ENCODE data around the gene CBARP. TPM values are rescaled to one million over a fixed set of nuclear protein-coding genes. Genes with fewer than 3 reads are reported as not detected.

Gene CBARP
- total and polyA plus RNA-seq, 2 of the 13 experiments (the other 11 are each of a cell fraction or from before 2014, with no cell fraction given), result 1.2 to 1.4 TPM

GRCh38 chr19:1284293-1284978, 46.6 kb upstream of the CBARP start (continued):
- TF ChIP-seq, protein P1, sequence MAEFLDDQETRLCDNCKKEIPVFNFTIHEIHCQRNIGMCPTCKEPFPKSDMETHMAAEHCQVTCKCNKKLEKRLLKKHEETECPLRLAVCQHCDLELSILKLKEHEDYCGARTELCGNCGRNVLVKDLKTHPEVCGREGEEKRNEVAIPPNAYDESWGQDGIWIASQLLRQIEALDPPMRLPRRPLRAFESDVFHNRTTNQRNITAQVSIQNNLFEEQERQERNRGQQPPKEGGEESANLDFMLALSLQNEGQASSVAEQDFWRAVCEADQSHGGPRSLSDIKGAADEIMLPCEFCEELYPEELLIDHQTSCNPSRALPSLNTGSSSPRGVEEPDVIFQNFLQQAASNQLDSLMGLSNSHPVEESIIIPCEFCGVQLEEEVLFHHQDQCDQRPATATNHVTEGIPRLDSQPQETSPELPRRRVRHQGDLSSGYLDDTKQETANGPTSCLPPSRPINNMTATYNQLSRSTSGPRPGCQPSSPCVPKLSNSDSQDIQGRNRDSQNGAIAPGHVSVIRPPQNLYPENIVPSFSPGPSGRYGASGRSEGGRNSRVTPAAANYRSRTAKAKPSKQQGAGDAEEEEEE (CRISPR knock-in tag; IDR thresholded peaks at IDR 0.05; ENCODE audit: borderline replicate concordance), result no peak
- TF ChIP-seq HMG20B (CRISPR knock-in tag; conservative IDR thresholded peaks at IDR 0.05) (no peak), SUZ12 (IDR thresholded peaks at IDR 0.05; ENCODE audit: low read depth, low read length) (no peak), TBX2 (CRISPR knock-in tag; IDR thresholded peaks at IDR 0.05; ENCODE audit: borderline replicate concordance) (no peak), KMT2B (CRISPR knock-in tag; IDR thresholded peaks at IDR 0.05) (no peak), BRF2 (CRISPR knock-in tag; IDR thresholded peaks at IDR 0.05) (no peak), TCF7L2 (IDR thresholded peaks at IDR 0.05; ENCODE audit: low read depth, low read length) (no peak), REL (CRISPR knock-in tag; conservative IDR thresholded peaks at IDR 0.05) (0 out of 2 replicates have a peak, but pooled peaks have one; percentile 27), NONO (IDR thresholded peaks at IDR 0.05) (no peak), NONO (CRISPR knock-in tag; conservative IDR thresholded peaks at IDR 0.05) (0 out of 2 replicates have a peak, but pooled peaks have one; percentile 14), PAX8 (CRISPR knock-in tag; IDR thresholded peaks at IDR 0.05; ENCODE audit: borderline replicate concordance) (no peak), ZBTB20 (CRISPR knock-in tag; IDR thresholded peaks at IDR 0.05; ENCODE audit: borderline replicate concordance, low read depth) (no peak), CHD4 (IDR thresholded peaks at IDR 0.05; ENCODE audit: borderline replicate concordance, low read length) (no peak), ZBTB4 (CRISPR knock-in tag; IDR thresholded peaks at IDR 0.05; ENCODE audit: borderline replicate concordance) (no peak), ZEB1 (IDR thresholded peaks at IDR 0.05; ENCODE audit: insufficient replicate concordance, low read depth) (no peak), ZNF326 (CRISPR knock-in tag; IDR thresholded peaks at IDR 0.05; ENCODE audit: borderline replicate concordance) (no peak), MAF1 (CRISPR knock-in tag; IDR thresholded peaks at IDR 0.05; ENCODE audit: borderline replicate concordance) (no peak), SNAPC2 (CRISPR knock-in tag; IDR thresholded peaks at IDR 0.05) (no peak), MXD3 (CRISPR knock-in tag; IDR thresholded peaks at IDR 0.05) (no peak; the same call in 1 of the 2 replicates), MED8 (CRISPR knock-in tag; IDR thresholded peaks at IDR 0.05; ENCODE audit: insufficient replicate concordance) (no peak)
- TF ChIP-seq, protein P2, sequence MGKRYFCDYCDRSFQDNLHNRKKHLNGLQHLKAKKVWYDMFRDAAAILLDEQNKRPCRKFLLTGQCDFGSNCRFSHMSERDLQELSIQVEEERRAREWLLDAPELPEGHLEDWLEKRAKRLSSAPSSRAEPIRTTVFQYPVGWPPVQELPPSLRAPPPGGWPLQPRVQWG (CRISPR knock-in tag; IDR thresholded peaks at IDR 0.05; ENCODE audit: borderline replicate concordance, low read depth), result no peak
- TF ChIP-seq, protein P3, sequence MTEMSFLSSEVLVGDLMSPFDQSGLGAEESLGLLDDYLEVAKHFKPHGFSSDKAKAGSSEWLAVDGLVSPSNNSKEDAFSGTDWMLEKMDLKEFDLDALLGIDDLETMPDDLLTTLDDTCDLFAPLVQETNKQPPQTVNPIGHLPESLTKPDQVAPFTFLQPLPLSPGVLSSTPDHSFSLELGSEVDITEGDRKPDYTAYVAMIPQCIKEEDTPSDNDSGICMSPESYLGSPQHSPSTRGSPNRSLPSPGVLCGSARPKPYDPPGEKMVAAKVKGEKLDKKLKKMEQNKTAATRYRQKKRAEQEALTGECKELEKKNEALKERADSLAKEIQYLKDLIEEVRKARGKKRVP (CRISPR knock-in tag; IDR thresholded peaks at IDR 0.05), result no peak
